Measurements from ENCODE around the gene TTI1. TPM values are rescaled to one million over a fixed set of nuclear protein-coding genes. Genes with fewer than 3 reads are reported as not detected.

Gene TTI1
- total and polyA plus RNA-seq, 2 of the 13 experiments (the other 11 are each of a cell fraction or from before 2014, with no cell fraction given) = 22.9 to 39.8 TPM

GRCh38 chr20:37984018-37984785, 49.1 kb downstream of the TTI1 start (continued):
- TF ChIP-seq ZNF564 (CRISPR knock-in tag; IDR thresholded peaks at IDR 0.05) (no peak), ZNF362 (CRISPR knock-in tag; IDR thresholded peaks at IDR 0.05; ENCODE audit: borderline replicate concordance) (no peak; the same call in 1 of the 2 replicates), ZNF737 (CRISPR knock-in tag; IDR thresholded peaks at IDR 0.05; ENCODE audit: borderline replicate concordance) (no peak), ZNF230 (CRISPR knock-in tag; IDR thresholded peaks at IDR 0.05) (no peak), ZFP36 (IDR thresholded peaks at IDR 0.05; ENCODE audit: borderline replicate concordance, low read depth, low read length, partially characterized antibody) (no peak), SIN3B (IDR thresholded peaks at IDR 0.05; ENCODE audit: low read length) (no peak), TBP (CRISPR knock-in tag; IDR thresholded peaks at IDR 0.05) (no peak), ZNF232 (CRISPR knock-in tag; IDR thresholded peaks at IDR 0.05; ENCODE audit: borderline replicate concordance) (no peak; the same call in 1 of the 2 replicates), RELA (CRISPR knock-in tag; IDR thresholded peaks at IDR 0.05) (no peak), ETV6 (CRISPR knock-in tag; conservative IDR thresholded peaks at IDR 0.05) (no peak), ZNF570 (CRISPR knock-in tag; IDR thresholded peaks at IDR 0.05; ENCODE audit: borderline replicate concordance) (no peak), KDM1A (CRISPR knock-in tag; IDR thresholded peaks at IDR 0.05) (no peak), ZNF280D (CRISPR knock-in tag; IDR thresholded peaks at IDR 0.05) (no peak), FOXC1 (CRISPR knock-in tag; IDR thresholded peaks at IDR 0.05; ENCODE audit: borderline replicate concordance) (no peak; the same call in 1 of the 2 replicates), ZNF598 (CRISPR knock-in tag; IDR thresholded peaks at IDR 0.05; ENCODE audit: borderline replicate concordance) (peak; percentile 88; the same call in 1 of the 2 replicates), RCOR2 (CRISPR knock-in tag; IDR thresholded peaks at IDR 0.05) (peak; percentile 63; the same call in 1 of the 2 replicates), DMAP1 (CRISPR knock-in tag; IDR thresholded peaks at IDR 0.05) (0 out of 2 replicates have a peak, but pooled peaks have one; percentile 45), TIGD3 (CRISPR knock-in tag; IDR thresholded peaks at IDR 0.05; ENCODE audit: borderline replicate concordance) (no peak), SAP130 (CRISPR knock-in tag; IDR thresholded peaks at IDR 0.05; ENCODE audit: low read depth) (peak; percentile 68), NFIB (CRISPR knock-in tag; IDR thresholded peaks at IDR 0.05; ENCODE audit: borderline replicate concordance) (no peak), ZNF180 (CRISPR knock-in tag; IDR thresholded peaks at IDR 0.05; ENCODE audit: borderline replicate concordance, low read depth) (no peak), ZNF12 (CRISPR knock-in tag; IDR thresholded peaks at IDR 0.05) (no peak), HMG20A (CRISPR knock-in tag; IDR thresholded peaks at IDR 0.05; ENCODE audit: borderline replicate concordance) (peak; percentile 60), ZNF644 (CRISPR knock-in tag; IDR thresholded peaks at IDR 0.05; ENCODE audit: low read depth) (peak; percentile 49; the same call in 1 of the 2 replicates), RFX1 (IDR thresholded peaks at IDR 0.05) (no peak), HOXA9 (CRISPR knock-in tag; IDR thresholded peaks at IDR 0.05; ENCODE audit: borderline replicate concordance) (no peak)
- TF ChIP-seq, protein P1, sequence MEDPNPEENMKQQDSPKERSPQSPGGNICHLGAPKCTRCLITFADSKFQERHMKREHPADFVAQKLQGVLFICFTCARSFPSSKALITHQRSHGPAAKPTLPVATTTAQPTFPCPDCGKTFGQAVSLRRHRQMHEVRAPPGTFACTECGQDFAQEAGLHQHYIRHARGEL (CRISPR knock-in tag; IDR thresholded peaks at IDR 0.05) = no peak

Measured in HepG2 (cell line).